ENCODE data around the gene DCLRE1C. TPM values are rescaled to one million over a fixed set of nuclear protein-coding genes. Genes with fewer than 3 reads are reported as not detected.
A peak's percentile ranks its signal among the peaks of the same experiment; 100 is the strongest.
"Not testable (repeated sequence)": the region's sequence is repeated elsewhere in the genome, so short reads cannot be mapped to it uniquely, and the experiment has no call there.

The DCLRE1C gene
- polyA plus RNA-seq (ENCODE audit: low read depth in 6 of 6) = 10 to 100 TPM; 36.2 to 69.6 (median 45.8) TPM

DNA sequence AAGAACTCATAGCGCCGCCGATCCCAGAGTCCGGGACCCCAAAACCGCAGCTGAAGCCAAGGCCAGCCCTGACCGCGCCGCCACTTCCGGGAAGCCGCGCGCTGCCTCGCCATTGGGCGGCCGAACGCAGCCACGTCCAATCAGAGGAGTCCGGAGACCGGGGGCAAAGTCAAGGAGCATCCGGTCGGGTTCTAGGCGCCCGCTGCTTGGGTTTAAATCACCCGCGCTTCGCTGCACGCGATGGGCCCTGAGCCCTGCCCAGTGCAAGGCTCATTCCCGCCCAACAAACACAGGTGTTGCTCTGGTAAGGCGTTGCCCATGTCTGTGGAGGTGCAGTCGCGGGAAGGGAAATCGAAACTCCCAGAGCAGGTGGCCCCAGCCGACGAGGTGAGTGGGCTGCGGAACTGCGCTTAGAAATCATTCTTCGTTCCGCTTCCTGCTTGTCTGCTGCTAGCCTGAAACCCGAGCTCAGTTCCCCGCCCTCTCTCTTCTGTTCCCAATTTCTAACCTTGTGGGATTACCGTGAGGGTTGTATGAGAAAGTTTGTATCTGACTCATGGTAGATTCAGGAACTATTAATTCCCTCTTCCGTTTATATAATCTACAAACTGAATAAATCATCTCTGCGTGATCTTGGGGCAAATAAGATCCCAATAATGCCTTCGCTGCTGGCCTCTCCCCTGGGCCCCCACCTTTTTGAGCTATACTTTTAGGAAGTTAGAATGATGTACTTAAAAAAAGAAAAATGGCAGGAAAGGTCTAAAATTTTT lies at the start of gene DCLRE1C:
Gene DCLRE1C, minus strand, starts transcription at position 96 of the 770 bp plus-strand sequence. Its CDS starts 86 bp downstream, at position 10.
- Mint-ChIP-seq H3K4me3 (peak within 1 kb of the TSS; percentile 83 to 97 (median 92)), H3K9me3 (no peaks in the 10 kb centered on the region), H3K36me3 (peaks cover 0 to 4% of the 10 kb centered on the region in 2 donors), H3K27ac (peak within 1 kb of the TSS; percentile 89 to 97 (median 95)), H3K4me1 (peaks cover 47 to 77% (median 48%) of the 10 kb centered on the region in 3 donors), H3K27me3 (no peaks in the 10 kb centered on the region)
- DNase-seq (peak; percentile 80), ATAC-seq (ENCODE audit: low read depth in 2 of 2) (peak; percentile 69 to 74)

DNA sequence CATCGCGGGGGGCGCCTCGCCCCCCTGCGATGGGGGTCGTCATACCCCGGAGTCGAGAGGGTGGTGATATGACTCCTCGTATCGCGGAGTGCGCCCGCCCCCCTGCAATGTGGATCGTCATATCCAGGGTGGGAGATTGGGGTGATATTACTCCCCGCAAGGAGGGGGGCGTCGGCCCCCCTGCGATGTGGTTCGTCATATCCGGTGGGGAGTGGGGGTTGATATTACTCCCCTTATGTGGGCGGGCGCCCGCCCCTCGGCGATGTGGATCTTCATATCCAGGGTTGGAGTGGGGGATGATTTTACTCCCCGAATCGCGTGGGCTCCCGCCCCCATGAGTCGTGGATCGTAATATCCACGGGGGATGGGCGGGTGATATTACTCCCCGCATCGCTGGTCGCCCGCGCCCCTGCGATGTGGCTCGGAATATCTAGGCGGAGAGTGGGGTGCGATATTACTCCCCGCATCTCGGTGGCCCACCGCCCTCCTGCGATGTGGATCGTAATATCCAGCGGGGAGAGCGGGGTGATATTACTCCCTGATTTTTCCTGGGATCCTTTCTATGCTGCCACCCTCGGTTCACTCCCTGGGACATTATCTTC lies 42.2 kb upstream of the DCLRE1C start:
- H3K27me3 Mint-ChIP-seq = peaks cover 4 to 24% (median 11%) of the 10 kb centered on the region in 3 donors
- H3K4me3 Mint-ChIP-seq = no peak overlapping the region
- no peaks in the 10 kb centered on the region for H3K36me3 Mint-ChIP-seq
- peaks cover 0 to 8% (median 0%) of the 10 kb centered on the region in 3 donors for H3K4me1 Mint-ChIP-seq
- DNase-seq (no peak), ATAC-seq (ENCODE audit: low read depth in 2 of 2) (no peak)
- no peak overlapping the region for H3K27ac Mint-ChIP-seq
- peaks cover 0 to 5% (median 0%) of the 10 kb centered on the region in 7 donors for H3K9me3 Mint-ChIP-seq

DNA sequence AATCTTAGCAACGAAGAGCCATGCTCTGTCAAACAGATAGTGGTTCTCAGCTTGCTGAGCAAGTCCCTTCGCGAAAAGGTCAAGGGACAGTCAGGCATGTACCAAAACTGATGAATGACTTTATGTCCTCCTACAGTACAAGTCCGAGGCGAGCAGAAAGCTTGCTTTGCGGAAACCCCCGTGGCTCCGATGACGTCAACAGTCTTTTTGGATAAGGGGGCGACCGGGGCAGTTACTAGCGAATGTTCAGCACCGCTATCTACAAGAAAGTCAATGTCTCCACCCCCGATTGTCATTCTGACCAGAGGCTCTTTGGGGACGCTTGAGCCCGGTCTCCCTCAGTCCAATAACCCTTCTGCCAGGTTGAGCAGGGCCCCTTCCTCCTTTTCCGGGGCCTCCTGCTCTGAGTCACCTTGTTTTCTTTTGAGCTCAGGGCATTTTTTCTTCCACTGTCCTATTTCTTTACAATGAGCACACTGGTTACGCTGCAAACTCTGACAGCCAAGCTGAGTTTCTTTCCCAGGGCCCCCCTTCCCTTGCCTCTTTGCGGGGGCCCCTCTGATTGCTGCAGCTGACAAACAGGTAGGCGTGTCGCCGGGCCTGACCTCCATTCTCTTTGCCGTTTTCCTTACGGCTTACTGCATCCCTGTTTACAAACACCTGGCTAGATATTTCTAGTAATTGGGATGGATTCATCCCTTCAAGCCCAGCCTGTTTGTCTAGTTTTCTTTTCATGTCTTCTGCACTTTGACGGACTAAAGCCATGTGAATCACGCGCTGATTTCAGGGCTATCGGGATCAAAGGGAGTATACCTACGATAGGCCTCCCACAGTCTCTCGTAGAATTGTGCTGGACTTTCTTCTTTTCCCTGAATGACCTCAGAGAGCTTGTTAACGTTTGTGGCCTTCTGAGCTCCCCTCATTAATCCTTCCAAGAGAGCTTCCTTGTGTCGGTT lies 39.9 kb upstream of the DCLRE1C start:
- H3K4me1 Mint-ChIP-seq; H3K9me3 Mint-ChIP-seq; ATAC-seq (ENCODE audit: low read depth in 2 of 2); H3K4me3 Mint-ChIP-seq; H3K27ac Mint-ChIP-seq; DNase-seq; H3K36me3 Mint-ChIP-seq: not testable (repeated sequence)
- peaks cover 0 to 18% (median 0%) of the 10 kb centered on the region in 3 donors for H3K27me3 Mint-ChIP-seq

DNA sequence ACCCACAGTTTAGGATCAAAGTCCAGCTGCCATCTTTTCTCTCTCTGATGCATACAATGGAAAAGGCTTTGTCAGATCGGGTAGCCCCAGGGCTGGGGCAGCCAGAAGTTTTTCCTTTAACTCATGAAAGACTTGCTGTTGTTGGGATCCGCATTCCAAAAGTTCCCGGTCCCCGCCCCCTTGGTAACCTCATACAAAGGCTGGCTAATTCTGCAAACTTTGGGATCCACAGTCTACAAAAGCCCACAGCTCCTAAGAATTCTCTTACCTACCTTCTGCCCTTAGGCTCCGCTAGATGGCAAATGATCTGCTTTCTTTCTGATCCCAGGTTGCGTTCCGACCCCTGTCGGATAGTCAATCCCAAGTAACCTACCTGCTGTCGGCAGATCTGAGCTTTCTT lies 38.4 kb upstream of the DCLRE1C start:
- not testable (repeated sequence) for H3K36me3 Mint-ChIP-seq; DNase-seq; H3K27ac Mint-ChIP-seq; ATAC-seq (ENCODE audit: low read depth in 2 of 2); H3K4me1 Mint-ChIP-seq; H3K4me3 Mint-ChIP-seq; H3K9me3 Mint-ChIP-seq
- peaks cover 0 to 18% (median 0%) of the 10 kb centered on the region in 3 donors for H3K27me3 Mint-ChIP-seq

DNA sequence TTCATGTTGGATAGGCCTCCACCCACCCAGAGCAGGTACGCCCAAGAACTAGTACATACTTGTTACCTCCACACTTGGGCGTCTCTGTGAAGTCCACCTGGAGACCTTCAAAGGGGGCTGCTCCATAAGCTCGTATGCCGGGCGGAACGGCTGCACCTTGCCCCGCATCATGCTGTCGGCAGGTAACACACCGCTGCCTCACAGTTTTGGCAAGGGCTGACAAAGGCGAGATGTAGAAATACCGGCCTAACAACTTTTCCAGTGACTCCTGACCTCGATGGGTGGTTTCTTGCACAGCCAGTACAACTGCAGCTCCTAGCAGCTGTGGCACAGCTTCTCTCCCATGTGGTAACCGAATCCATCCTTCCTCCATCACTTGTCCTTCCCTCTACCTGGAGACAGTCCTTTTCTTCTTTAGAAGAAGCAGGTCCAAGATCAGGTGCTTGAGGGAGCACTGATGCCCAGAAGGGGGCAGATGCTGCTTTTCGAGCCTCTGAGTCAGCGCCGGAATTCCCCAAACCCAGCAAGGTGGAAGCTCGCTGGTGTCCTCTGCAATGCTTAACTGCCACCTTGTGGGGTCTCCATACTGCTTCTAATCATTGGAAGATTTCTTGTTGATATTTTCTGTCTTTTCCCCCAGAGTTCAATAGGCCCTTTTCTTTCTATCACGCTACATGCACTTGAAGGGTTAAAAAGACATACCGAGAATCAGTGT lies 37.3 kb upstream of the DCLRE1C start:
- H3K36me3 Mint-ChIP-seq; H3K4me3 Mint-ChIP-seq; H3K4me1 Mint-ChIP-seq; ATAC-seq (ENCODE audit: low read depth in 2 of 2); H3K9me3 Mint-ChIP-seq: not testable (repeated sequence)
- peak overlapping the region in 2 of 6 donors; percentile 76 to 86 for H3K27ac Mint-ChIP-seq
- DNase-seq = peak; percentile 27
- peaks cover 6 to 28% (median 9%) of the 10 kb centered on the region in 3 donors for H3K27me3 Mint-ChIP-seq

DNA sequence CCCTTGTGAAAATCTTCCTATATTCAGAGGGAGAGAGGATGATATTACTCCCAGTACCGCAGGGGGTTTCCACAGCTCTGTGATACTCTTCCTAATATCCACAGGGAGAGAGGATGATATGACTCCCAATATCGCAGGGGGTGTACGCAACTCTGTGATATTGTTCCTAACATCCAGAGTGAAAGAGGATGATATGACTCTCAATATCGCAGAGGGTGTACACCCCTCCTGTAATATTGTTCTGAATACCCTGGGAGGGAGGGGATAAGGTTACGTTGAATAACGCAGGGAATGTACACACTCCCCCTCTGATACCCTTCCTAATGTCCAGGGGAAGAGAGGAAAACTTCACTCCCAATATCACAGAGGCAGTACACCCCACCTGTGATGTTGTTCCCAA lies 35.7 kb upstream of the DCLRE1C start:
- not testable (repeated sequence) for ATAC-seq (ENCODE audit: low read depth in 2 of 2); H3K9me3 Mint-ChIP-seq; H3K4me1 Mint-ChIP-seq; H3K4me3 Mint-ChIP-seq; DNase-seq; H3K36me3 Mint-ChIP-seq
- Mint-ChIP-seq H3K27me3 (peaks cover 6 to 36% (median 9%) of the 10 kb centered on the region in 3 donors), H3K27ac (peak overlapping the region in 2 of 6 donors; percentile 14 to 38)

DNA sequence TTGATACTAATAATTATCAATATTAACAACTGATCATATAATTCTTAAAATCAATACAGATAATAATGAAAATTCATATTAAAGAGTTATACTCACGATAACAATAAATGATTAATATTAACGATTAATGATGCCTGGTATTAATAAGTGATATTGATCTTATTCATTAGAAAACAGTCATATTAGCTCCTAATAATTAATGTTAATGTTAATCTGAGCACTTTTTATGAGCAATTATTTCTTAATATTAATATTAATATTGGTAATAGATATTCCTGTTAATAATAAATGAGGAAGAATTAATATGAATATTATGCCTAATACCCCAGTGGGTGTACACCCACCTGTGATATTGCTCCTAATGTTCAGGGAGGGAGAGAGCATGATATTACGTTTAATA lies 28.8 kb upstream of the DCLRE1C start:
- ATAC-seq (ENCODE audit: low read depth in 2 of 2) (no peak), DNase-seq (no peak)
- H3K27me3 Mint-ChIP-seq = peaks cover 12 to 37% (median 31%) of the 10 kb centered on the region in 3 donors
- no peak overlapping the region for H3K4me3 Mint-ChIP-seq
- no peaks in the 10 kb centered on the region for H3K4me1 Mint-ChIP-seq
- no peaks in the 10 kb centered on the region for H3K9me3 Mint-ChIP-seq
- no peak overlapping the region for H3K27ac Mint-ChIP-seq
- H3K36me3 Mint-ChIP-seq = no peaks in the 10 kb centered on the region

DNA sequence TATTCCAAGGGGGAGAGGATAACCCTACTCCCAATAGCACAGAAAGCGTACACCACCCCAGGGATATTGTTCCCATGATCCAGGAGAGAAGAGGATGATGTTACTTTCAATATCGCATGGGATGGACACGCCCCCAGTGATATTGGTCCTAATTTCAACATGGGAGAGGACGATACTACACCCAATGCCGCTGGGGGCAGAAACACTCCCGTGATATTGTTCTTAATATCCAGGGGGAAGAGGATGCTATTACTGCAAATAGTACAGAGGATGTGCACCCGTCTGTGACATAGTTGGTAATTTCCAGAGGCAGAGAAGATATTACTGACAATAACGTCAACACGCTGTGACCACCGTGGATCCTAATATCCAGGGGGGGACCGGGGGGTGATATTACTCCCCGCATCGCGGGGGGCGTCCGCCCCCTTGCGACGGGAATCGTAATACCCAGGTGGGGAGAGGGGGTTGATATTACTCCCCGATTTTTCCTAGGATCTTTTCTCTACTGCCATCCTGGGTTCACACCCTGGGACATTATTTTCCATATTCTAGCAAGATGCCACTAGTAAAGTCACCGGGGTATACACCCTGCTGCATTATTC lies 21.9 kb upstream of the DCLRE1C start:
- ATAC-seq (ENCODE audit: low read depth in 2 of 2) = peak in 1 of 2 donors; percentile 28
- H3K27me3 Mint-ChIP-seq = peaks cover 8 to 31% (median 14%) of the 10 kb centered on the region in 3 donors
- no peaks in the 10 kb centered on the region for H3K9me3 Mint-ChIP-seq
- no peak for DNase-seq
- peaks cover 2 to 10% (median 6%) of the 10 kb centered on the region in 3 donors for H3K4me1 Mint-ChIP-seq
- H3K36me3 Mint-ChIP-seq = no peaks in the 10 kb centered on the region
- H3K4me3 Mint-ChIP-seq = no peak overlapping the region
- H3K27ac Mint-ChIP-seq = peak overlapping the region in 1 of 6 donors; percentile 44

DNA sequence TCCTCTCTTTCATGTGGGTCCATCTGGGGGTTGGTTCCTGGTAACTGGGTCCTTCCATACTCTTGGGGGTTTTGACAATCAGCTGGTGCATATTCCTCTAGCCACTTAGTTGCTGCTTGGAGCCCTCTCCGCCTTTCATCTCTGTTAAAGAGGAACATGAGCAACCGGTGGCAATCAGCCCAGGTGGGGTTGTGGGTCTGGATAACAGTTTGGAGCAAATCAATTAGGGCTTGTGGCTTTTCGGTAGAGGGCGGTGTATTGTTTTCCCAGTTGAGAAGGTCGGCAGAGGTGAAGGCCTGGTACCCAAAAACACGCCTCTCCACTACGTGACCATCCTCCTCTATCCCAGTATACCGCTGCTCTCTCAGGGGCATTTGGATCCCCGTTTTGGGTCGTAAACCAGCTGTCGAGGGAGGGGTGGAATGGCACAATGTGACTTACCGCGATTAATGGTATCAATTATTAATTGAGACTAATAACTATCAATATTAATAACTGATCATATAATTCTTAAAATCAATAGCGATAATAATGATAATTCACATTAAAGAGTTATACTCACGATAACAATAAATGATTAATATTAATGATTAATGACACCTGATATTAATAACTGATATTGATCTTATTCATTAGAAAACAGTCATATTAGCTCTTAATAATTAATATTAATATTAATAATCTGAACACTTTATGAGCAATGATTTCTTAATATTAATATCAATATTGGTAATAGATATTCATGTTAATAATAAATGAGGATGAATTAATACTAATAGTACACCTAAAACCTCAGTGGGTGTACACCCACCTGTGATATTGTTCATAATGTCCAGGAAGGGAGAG lies 20.5 kb upstream of the DCLRE1C start:
- H3K36me3 Mint-ChIP-seq; H3K4me3 Mint-ChIP-seq; DNase-seq; H3K4me1 Mint-ChIP-seq; H3K9me3 Mint-ChIP-seq; ATAC-seq (ENCODE audit: low read depth in 2 of 2): not testable (repeated sequence)
- H3K27ac Mint-ChIP-seq = peak overlapping the region in 1 of 6 donors; percentile 10
- H3K27me3 Mint-ChIP-seq = peaks cover 8 to 29% (median 14%) of the 10 kb centered on the region in 3 donors

DNA sequence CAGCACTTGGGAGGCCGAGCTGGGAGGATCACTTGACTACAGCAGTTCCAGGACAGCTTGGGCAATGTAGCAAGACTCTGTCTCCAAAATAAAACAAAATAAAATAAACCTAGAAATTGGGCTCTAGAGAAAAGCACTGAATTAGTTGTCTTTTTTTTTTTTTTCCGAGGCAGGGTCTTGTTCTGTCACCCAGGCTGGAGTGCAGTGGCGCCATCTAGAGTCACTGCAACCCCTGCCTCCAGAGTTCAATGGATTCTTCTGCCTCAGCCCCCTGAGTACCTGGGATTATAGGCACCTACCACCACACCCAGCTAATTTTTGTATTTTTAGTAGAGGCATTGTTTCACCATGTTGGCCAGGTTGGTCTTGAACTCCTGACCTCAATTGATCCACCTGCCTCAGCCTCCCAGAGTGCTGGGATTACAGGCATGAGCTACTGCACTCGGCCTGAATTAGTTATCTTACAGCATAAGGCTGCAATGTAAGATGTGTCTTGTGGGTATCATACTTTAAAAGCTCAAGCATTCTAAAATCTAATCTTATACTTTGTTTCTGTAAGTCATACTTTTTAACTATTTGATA lies 18.1 kb upstream of the DCLRE1C start:
- no peak overlapping the region for H3K27ac Mint-ChIP-seq
- H3K9me3 Mint-ChIP-seq = no peaks in the 10 kb centered on the region
- DNase-seq (peak; percentile 42), ATAC-seq (ENCODE audit: low read depth in 2 of 2) (peak; percentile 53 to 71)
- peaks cover 8 to 26% (median 14%) of the 10 kb centered on the region in 3 donors for H3K27me3 Mint-ChIP-seq
- H3K36me3 Mint-ChIP-seq = no peaks in the 10 kb centered on the region
- peaks cover 4 to 10% (median 6%) of the 10 kb centered on the region in 3 donors for H3K4me1 Mint-ChIP-seq
- H3K4me3 Mint-ChIP-seq = no peak overlapping the region

DNA sequence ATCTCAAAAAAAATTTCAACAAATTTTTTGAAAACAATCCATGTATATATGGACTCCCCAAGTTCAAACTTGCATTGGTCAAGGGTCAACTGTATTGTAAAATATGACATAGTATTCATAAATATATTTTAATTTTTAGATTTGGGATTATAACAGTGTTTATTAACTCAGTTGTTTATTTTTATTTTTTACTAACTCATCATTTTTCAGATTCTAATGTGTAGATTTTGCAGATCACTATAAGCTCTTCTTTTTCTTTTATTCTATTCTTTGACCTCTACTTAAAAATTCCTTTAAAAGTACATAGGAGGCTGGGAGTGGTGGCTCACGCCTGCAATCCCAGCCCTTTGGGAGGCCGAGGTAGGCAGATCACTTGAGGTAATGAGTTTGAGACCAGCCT lies 14.0 kb upstream of the DCLRE1C start:
- DNase-seq (no peak), ATAC-seq (ENCODE audit: low read depth in 2 of 2) (no peak)
- H3K36me3 Mint-ChIP-seq = no peaks in the 10 kb centered on the region
- H3K9me3 Mint-ChIP-seq = no peaks in the 10 kb centered on the region
- no peaks in the 10 kb centered on the region for H3K27me3 Mint-ChIP-seq
- H3K4me1 Mint-ChIP-seq = peaks cover 0 to 4% (median 0%) of the 10 kb centered on the region in 3 donors
- no peak overlapping the region for H3K27ac Mint-ChIP-seq
- H3K4me3 Mint-ChIP-seq = no peak overlapping the region

Measured in naive B cell (primary cell).